IMR-90 (cell line): Measurements from ENCODE around the gene COL17A1. TPM values are rescaled to one million over a fixed set of nuclear protein-coding genes. Genes with fewer than 3 reads are reported as not detected.

Experiments used
- ATAC-seq: fragments of 200-7000 bp; cut with Tn5 transposase; 2 replicates; pipeline ENCODE4 v1.9.1; 2020; ENCODE audit warnings: low read depth, mild to moderate bottlenecking, moderate library complexity
- BruUV-seq: library from RNA; stranded (reverse); fragments of 400-500 nt; replicated peaks from 2 replicates; lab custom pipeline; 2021; lab: Mats Ljungman, UMichigan
- CTCF ChIA-PET: fragments of 300-600 bp; formaldehyde crosslinking; extraction: SDS; loops from one replicate; lab custom pipeline; 2021; ENCODE audit warnings: antibody characterized with exemption; lab: Yijun Ruan, JAX
- POLR2A ChIA-PET: fragments of 300-600 bp; sonication (Branson Sonifier 250); formaldehyde crosslinking; loops from one replicate; lab custom pipeline; 2022; ENCODE audit warnings: antibody characterized with exemption; ENCODE audit not compliant: unreplicated experiment; lab: Charles Lee
- DNase-seq: peaks from one replicate; pipeline ENCODE4 v3.0.0; 2013
- H2AFZ ChIP-seq: replicated peaks from 2 replicates; pipeline ENCODE3; 2013; ENCODE audit warnings: low read length, mild to moderate bottlenecking; ENCODE audit not compliant: poor library complexity
- H2AK5ac ChIP-seq: 2 replicates; pipeline ENCODE4 v1.6.1; 2013; ENCODE audit warnings: low read depth, low read length, inconsistent platforms
- H2AK9ac ChIP-seq: replicated peaks from 2 replicates; pipeline ENCODE3; 2013; ENCODE audit warnings: mild to moderate bottlenecking, low read depth, low read length, moderate library complexity; ENCODE audit not compliant: poor library complexity
- H2BK120ac ChIP-seq: 2 replicates; pipeline ENCODE4 v1.6.1; 2013; ENCODE audit warnings: low read depth, low read length, inconsistent platforms
- H2BK15ac ChIP-seq: 3 replicates; pipeline ENCODE4 v1.6.1; 2013; ENCODE audit warnings: low read depth, low read length, inconsistent platforms
- H2BK20ac ChIP-seq: 2 replicates; pipeline ENCODE4 v1.6.1; 2013; ENCODE audit warnings: low read depth, mild to moderate bottlenecking, inconsistent platforms, low read length, moderate library complexity
- H2BK5ac ChIP-seq: 2 replicates; pipeline ENCODE4 v1.6.1; 2013; ENCODE audit warnings: mild to moderate bottlenecking, low read depth, low read length, inconsistent platforms; ENCODE audit not compliant: poor library complexity, severe bottlenecking
- H3K14ac ChIP-seq: replicated peaks from 2 replicates; pipeline ENCODE4 v1.6.1; 2013; ENCODE audit warnings: low read depth, low read length, inconsistent platforms
- H3K18ac ChIP-seq: 2 replicates; pipeline ENCODE4 v1.6.1; 2013; ENCODE audit warnings: low read depth, low read length, control low read depth
- H3K23ac ChIP-seq: 2 replicates; pipeline ENCODE4 v1.6.1; 2013; ENCODE audit warnings: low read depth, low read length, inconsistent platforms
- H3K27ac ChIP-seq: 2 replicates; pipeline ENCODE4 v1.5.1; 2013; ENCODE audit warnings: mild to moderate bottlenecking, control low read depth, low read length; ENCODE audit not compliant: insufficient read depth
- H3K27me3 ChIP-seq: 2 replicates; pipeline ENCODE4 v1.6.1; 2013; ENCODE audit warnings: low read length; ENCODE audit not compliant: control insufficient read depth, insufficient read depth
- H3K36me3 ChIP-seq: 2 replicates; pipeline ENCODE4 v1.6.1; 2013; ENCODE audit warnings: low read length, mixed read lengths; ENCODE audit not compliant: control insufficient read depth, insufficient read depth
- H3K4ac ChIP-seq: 2 replicates; pipeline ENCODE4 v1.6.1; 2013; ENCODE audit warnings: low read depth, low read length, inconsistent platforms
- H3K4me1 ChIP-seq: 2 replicates; pipeline ENCODE4 v1.6.1; 2013; ENCODE audit warnings: low read length, mixed read lengths; ENCODE audit not compliant: control insufficient read depth, insufficient read depth
- H3K4me2 ChIP-seq: 2 replicates; pipeline ENCODE4 v1.6.1; 2013; ENCODE audit warnings: low read depth, mild to moderate bottlenecking, control low read depth, low read length, moderate library complexity
- H3K4me3 ChIP-seq: 2 replicates; pipeline ENCODE4 v1.5.1; 2013; ENCODE audit warnings: low read depth, mild to moderate bottlenecking, control low read depth, low read length, moderate library complexity; ENCODE audit not compliant: insufficient read depth
- H3K56ac ChIP-seq: 2 replicates; pipeline ENCODE4 v1.6.1; 2013; ENCODE audit warnings: low read length, inconsistent platforms; ENCODE audit not compliant: insufficient read depth; ENCODE audit errors: extremely low read depth
- H3K79me1 ChIP-seq, 2 experiments: 2 replicates each; pipeline ENCODE4 v1.6.1; 2013; ENCODE audit warnings: low read length in 2 of 2, inconsistent platforms in 1 of 2, low read depth in 1 of 2
- H3K9ac ChIP-seq: 2 replicates; pipeline ENCODE4 v1.6.1; 2013; ENCODE audit warnings: low read depth, low read length, control low read depth
- H3K9me1 ChIP-seq: 2 replicates; pipeline ENCODE4 v1.6.1; 2013; ENCODE audit warnings: low read length, inconsistent platforms; ENCODE audit not compliant: insufficient read depth
- H3K9me3 ChIP-seq: 2 replicates; pipeline ENCODE4 v1.6.1; 2013; ENCODE audit warnings: low read length; ENCODE audit not compliant: control insufficient read depth, insufficient read depth
- H4K20me1 ChIP-seq: 2 replicates; pipeline ENCODE4 v1.6.1; 2013; ENCODE audit warnings: low read length, inconsistent platforms; ENCODE audit not compliant: insufficient read depth
- H4K5ac ChIP-seq: 2 replicates; pipeline ENCODE4 v1.6.1; 2013; ENCODE audit warnings: mild to moderate bottlenecking, low read depth, low read length, control low read depth
- H4K8ac ChIP-seq, 2 experiments: 2 replicates each; pipeline ENCODE4 v1.6.1; 2013; ENCODE audit warnings: low read depth in 2 of 2, low read length in 2 of 2, control low read depth in 1 of 2, inconsistent platforms in 1 of 2
- H4K91ac ChIP-seq: 2 replicates; pipeline ENCODE4 v1.6.1; 2013; ENCODE audit warnings: low read depth, low read length, inconsistent platforms; ENCODE audit not compliant: insufficient read depth
- CEBPB ChIP-seq: IDR thresholded peaks from 2 replicates; pipeline ENCODE4 v1.6.1; 2012; ENCODE audit warnings: low read depth, low read length, improper control_type of control experiment
- CHD1 ChIP-seq: IDR thresholded peaks from 2 replicates; pipeline ENCODE4 v1.6.1; 2012; ENCODE audit warnings: low read depth, low read length, improper control_type of control experiment
- MAZ ChIP-seq: IDR thresholded peaks from 2 replicates; pipeline ENCODE4 v1.6.1; 2012; ENCODE audit warnings: low read depth, mild to moderate bottlenecking, low read length, improper control_type of control experiment, moderate library complexity, borderline replicate concordance
- RAD21 ChIP-seq: IDR thresholded peaks from 2 replicates; pipeline ENCODE4 v1.6.1; 2012; ENCODE audit warnings: low read length, improper control_type of control experiment
- RFX5 ChIP-seq: IDR thresholded peaks from 2 replicates; pipeline ENCODE4 v1.8.0; 2012; ENCODE audit warnings: low read depth, mild to moderate bottlenecking, low read length, moderate library complexity
- SMC3 ChIP-seq: fragments of 150-350 bp; IDR thresholded peaks from 2 replicates; pipeline ENCODE4 v1.6.1; 2016; ENCODE audit warnings: low read depth, mild to moderate bottlenecking, antibody characterized with exemption, low read length, moderate library complexity
- WGBS, 2 experiments: methylation state at CpG; one replicate each; pipeline versions ENCODE4 v1.1.5 to v1.1.7; 2013; ENCODE audit warnings: missing lambda C conversion rate in 2 of 2; ENCODE audit not compliant: insufficient read length in 1 of 2; ENCODE audit errors: extremely low coverage in 2 of 2; 5-methylcytosine and 5-hydroxymethylcytosine counted together
- dilution Hi-C: fragments of 300-500 bp; cut with HindIII; formaldehyde crosslinking; loops from one replicate; pipeline ENCODE4 v1.14.3; 2018; ENCODE audit warnings: low sequenced_read_pairs; ENCODE audit not compliant: unreplicated experiment
- in situ Hi-C: fragments of 300-500 bp; cut with MboI; formaldehyde crosslinking; loops from 3 replicates; pipeline ENCODE4 v1.14.3; 2019; ENCODE audit warnings: low sequenced_read_pairs, inconsistent platforms, mixed read lengths
- intact Hi-C: fragments of 100-400 bp; cut with micrococcal nuclease; formaldehyde crosslinking; loops from 2 replicates; pipeline ENCODE4 v1.10.0; 2022
- polyA plus RNA-seq, 3 experiments: library from polyadenylated mRNA; depleted of rRNA; stranded (reverse); fragments of >200 nt; gene quantifications; 2 replicates each; pipeline ENCODE4 v1.2.3, GENCODE V29; 2012; ENCODE audit warnings: low replicate concordance in 1 of 3
- total RNA-seq: library from RNA; depleted of rRNA; stranded (reverse); fragments of >200 nt; gene quantifications from 2 replicates; pipeline ENCODE4 v1.2.3, GENCODE V29; 2012
- TF ChIP-seq, protein P1 (sequence below): fragments of 150-350 bp; IDR thresholded peaks from 2 replicates; pipeline ENCODE4 v1.6.1; 2017; ENCODE audit warnings: mild to moderate bottlenecking, antibody characterized with exemption, low read length, low read depth
- TF ChIP-seq, protein P2 (sequence below): conservative IDR thresholded peaks from 2 replicates; pipeline ENCODE4 v1.5.1; 2012; ENCODE audit warnings: mild to moderate bottlenecking, low read depth, low read length, improper control_type of control experiment

COL17A1 gene
- total and polyA plus RNA-seq, 2 of the 4 experiments (the other 2 are of a cell fraction): 0.14 to 0.18 TPM

DNA sequence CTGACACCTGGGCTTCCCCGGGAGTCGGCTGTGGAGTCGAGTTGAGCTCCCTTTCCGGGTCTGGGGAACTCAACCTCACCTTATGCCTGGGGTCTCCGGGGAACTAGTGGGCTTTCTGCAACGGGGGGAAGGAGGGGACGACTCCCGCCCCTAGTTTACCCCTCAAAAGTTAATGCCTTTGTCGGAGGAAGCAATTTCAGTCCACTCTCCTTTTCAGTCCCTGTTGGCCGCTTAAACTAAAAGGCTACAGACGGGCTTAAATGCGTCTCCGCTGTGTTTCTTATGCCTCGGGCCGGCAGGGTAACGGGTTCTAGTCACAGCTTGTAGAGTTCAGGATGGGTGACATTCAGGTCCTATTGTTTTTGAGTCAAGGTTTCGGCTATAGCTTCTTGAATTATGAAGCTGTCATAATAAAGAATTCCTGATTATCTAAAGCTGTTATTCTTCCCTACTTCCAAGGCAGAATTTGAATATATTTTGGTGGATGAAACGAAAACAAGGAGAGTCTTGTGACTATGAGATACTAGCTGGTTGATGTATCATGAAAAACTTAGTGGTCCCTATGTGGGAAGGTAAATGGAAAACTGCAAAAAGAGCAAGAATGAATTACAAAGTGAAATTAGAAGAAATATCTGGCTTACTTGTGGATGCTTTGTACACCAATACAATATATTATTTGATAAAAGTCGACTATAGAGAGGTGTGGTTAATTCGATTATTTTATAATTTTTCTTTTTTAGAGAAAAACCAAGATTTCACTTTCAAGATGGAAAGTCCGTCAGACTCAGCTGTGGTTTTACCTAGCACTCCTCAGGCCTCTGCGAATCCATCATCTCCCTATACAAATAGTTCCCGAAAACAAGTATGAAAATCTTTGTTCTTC is 36.8 kb upstream of the COL17A1 start:
- H3K14ac ChIP-seq: peak overlapping the region; percentile 29
- peak overlapping the region; percentile 76 for H3K4me2 ChIP-seq
- in situ Hi-C loops: loop anchor here (5.0 kb wide), 1 partner anchor 235 kb away; no protein-coding TSS in a partner anchor
- peak overlapping the region; percentile 32; the same call in 1 of the 2 replicates for H3K4ac ChIP-seq
- H2BK120ac ChIP-seq: no peak overlapping the region
- no peak overlapping the region for H2BK20ac ChIP-seq
- H4K5ac ChIP-seq: peak overlapping the region; percentile 16; the same call in 1 of the 2 replicates
- no peaks in the 10 kb centered on the region for H3K9me3 ChIP-seq
- DNase-seq (peak; percentile 2), ATAC-seq (peak; percentile 0; the same call in 1 of the 2 replicates)
- dilution Hi-C loops: no loop called here
- H3K27ac ChIP-seq: peak overlapping the region; percentile 21; the same call in 1 of the 2 replicates
- H4K8ac ChIP-seq: peak overlapping the region; percentile 71 to 73; a peak in 3 of 4 replicates
- no peak overlapping the region for H4K91ac ChIP-seq
- H3K56ac ChIP-seq: peak overlapping the region; percentile 44; the same call in 1 of the 2 replicates
- H3K36me3 ChIP-seq: no peaks in the 10 kb centered on the region
- H3K9ac ChIP-seq: peak overlapping the region; percentile 74
- no peaks in the 10 kb centered on the region for H4K20me1 ChIP-seq
- no peak overlapping the region for H3K18ac ChIP-seq
- WGBS, 2 experiments: no CpG with 5 or more reads among the region's 23 CpGs
- peaks cover 0 to 7% of the 10 kb centered on the region in 2 experiments; a peak in 2 of 4 replicates for H3K79me1 ChIP-seq
- no peak overlapping the region for H2AK5ac ChIP-seq
- H3K27me3 ChIP-seq: no peaks in the 10 kb centered on the region
- no peaks in the 10 kb centered on the region; the same call in 1 of the 2 replicates for H3K9me1 ChIP-seq
- no peak for TF ChIP-seq CHD1
- TF ChIP-seq MAZ: no peak
- TF ChIP-seq SMC3: no peak
- TF ChIP-seq, protein P1, sequence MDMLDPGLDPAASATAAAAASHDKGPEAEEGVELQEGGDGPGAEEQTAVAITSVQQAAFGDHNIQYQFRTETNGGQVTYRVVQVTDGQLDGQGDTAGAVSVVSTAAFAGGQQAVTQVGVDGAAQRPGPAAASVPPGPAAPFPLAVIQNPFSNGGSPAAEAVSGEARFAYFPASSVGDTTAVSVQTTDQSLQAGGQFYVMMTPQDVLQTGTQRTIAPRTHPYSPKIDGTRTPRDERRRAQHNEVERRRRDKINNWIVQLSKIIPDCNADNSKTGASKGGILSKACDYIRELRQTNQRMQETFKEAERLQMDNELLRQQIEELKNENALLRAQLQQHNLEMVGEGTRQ: no peak
- TF ChIP-seq RFX5: no peak
- TF ChIP-seq, protein P2, sequence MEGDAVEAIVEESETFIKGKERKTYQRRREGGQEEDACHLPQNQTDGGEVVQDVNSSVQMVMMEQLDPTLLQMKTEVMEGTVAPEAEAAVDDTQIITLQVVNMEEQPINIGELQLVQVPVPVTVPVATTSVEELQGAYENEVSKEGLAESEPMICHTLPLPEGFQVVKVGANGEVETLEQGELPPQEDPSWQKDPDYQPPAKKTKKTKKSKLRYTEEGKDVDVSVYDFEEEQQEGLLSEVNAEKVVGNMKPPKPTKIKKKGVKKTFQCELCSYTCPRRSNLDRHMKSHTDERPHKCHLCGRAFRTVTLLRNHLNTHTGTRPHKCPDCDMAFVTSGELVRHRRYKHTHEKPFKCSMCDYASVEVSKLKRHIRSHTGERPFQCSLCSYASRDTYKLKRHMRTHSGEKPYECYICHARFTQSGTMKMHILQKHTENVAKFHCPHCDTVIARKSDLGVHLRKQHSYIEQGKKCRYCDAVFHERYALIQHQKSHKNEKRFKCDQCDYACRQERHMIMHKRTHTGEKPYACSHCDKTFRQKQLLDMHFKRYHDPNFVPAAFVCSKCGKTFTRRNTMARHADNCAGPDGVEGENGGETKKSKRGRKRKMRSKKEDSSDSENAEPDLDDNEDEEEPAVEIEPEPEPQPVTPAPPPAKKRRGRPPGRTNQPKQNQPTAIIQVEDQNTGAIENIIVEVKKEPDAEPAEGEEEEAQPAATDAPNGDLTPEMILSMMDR: no peak
- TF ChIP-seq CEBPB: no peak
- TF ChIP-seq RAD21: no peak
- intact Hi-C loops: loop anchor here (5.0 kb wide), 2 partner anchors 85 to 230 kb away; partner anchors contain the start of gene CFAP58
- no peaks in the 10 kb centered on the region; the same call in 1 of the 2 replicates for H3K4me1 ChIP-seq
- peak overlapping the region; percentile 74 for H2AK9ac ChIP-seq
- H2AFZ ChIP-seq: peak overlapping the region; percentile 96
- peak overlapping the region; percentile 34 for H3K23ac ChIP-seq
- no TSS peak for BruUV-seq
- H2BK15ac ChIP-seq: no peak overlapping the region
- peak overlapping the region; percentile 11 for H2BK5ac ChIP-seq
- POLR2A ChIA-PET: interaction anchor here (0.6 to 1.3 kb wide), 2 partner anchors 12 to 139 kb away, joined by 3 to 6 read pairs; no protein-coding TSS in a partner anchor
- peak overlapping the region; percentile 85 for H3K4me3 ChIP-seq
- CTCF ChIA-PET: interaction anchor here (0.5 to 2.1 kb wide), 11 partner anchors 10 to 235 kb away, joined by 3 to 8 read pairs (median 3); no protein-coding TSS in a partner anchor
